GM23248 (cell line): ENCODE measurements around the gene GNB5. TPM values are rescaled to one million over a fixed set of nuclear protein-coding genes. Genes with fewer than 3 reads are reported as not detected.

Source experiments
- DNase-seq: peaks from one replicate; pipeline ENCODE4 v3.0.0-alpha.2; 2015
- H2AFZ ChIP-seq: fragments of 200-600 bp; sonication (generic); 2 replicates; pipeline ENCODE4 v1.6.1; 2016; ENCODE audit warnings: antibody characterized with exemption
- H3F3A ChIP-seq: fragments of 200-600 bp; sonication (generic); 2 replicates; pipeline ENCODE4 v1.6.1; 2016; ENCODE audit warnings: mild to moderate bottlenecking, antibody characterized with exemption, mixed run types; ENCODE audit not compliant: insufficient read depth
- H3K27ac ChIP-seq: fragments of 200-600 bp; sonication (generic); 2 replicates; pipeline ENCODE4 v1.5.1; 2016; ENCODE audit warnings: mild to moderate bottlenecking
- H3K27me3 ChIP-seq: fragments of 200-600 bp; sonication (generic); replicated peaks from 2 replicates; pipeline ENCODE4 v1.6.1; 2016; ENCODE audit warnings: mild to moderate bottlenecking; ENCODE audit not compliant: insufficient read depth
- H3K36me3 ChIP-seq: fragments of 200-600 bp; sonication (generic); 2 replicates; pipeline ENCODE4 v1.6.1; 2016; ENCODE audit warnings: low read depth, mild to moderate bottlenecking
- H3K4me1 ChIP-seq: fragments of 200-600 bp; sonication (generic); 2 replicates; pipeline ENCODE4 v1.6.1; 2016; ENCODE audit warnings: mild to moderate bottlenecking; ENCODE audit not compliant: insufficient read depth
- H3K4me2 ChIP-seq: fragments of 200-600 bp; sonication (generic); one replicate; pipeline ENCODE4 v1.6.1; 2016; ENCODE audit warnings: mild to moderate bottlenecking; ENCODE audit not compliant: unreplicated experiment
- H3K4me3 ChIP-seq: fragments of 200-600 bp; sonication (generic); 2 replicates; pipeline ENCODE4 v1.5.1; 2016; ENCODE audit warnings: mild to moderate bottlenecking
- H3K79me2 ChIP-seq: fragments of 200-600 bp; sonication (generic); 2 replicates; pipeline ENCODE4 v1.6.1; 2016; ENCODE audit warnings: mild to moderate bottlenecking; ENCODE audit not compliant: insufficient read depth
- H3K9ac ChIP-seq: fragments of 200-600 bp; sonication (generic); 2 replicates; pipeline ENCODE4 v1.6.1; 2016; ENCODE audit warnings: mild to moderate bottlenecking
- H3K9me2 ChIP-seq: fragments of 200-600 bp; sonication (generic); 2 replicates; pipeline ENCODE4 v1.6.1; 2016; ENCODE audit warnings: mixed run types, mild to moderate bottlenecking, moderate library complexity; ENCODE audit not compliant: insufficient read depth
- H3K9me3 ChIP-seq: fragments of 200-600 bp; sonication (generic); one replicate; pipeline ENCODE4 v1.6.1; 2017; ENCODE audit warnings: low read depth
- H4K20me1 ChIP-seq: fragments of 200-600 bp; sonication (generic); 2 replicates; pipeline ENCODE4 v1.6.0; 2016; ENCODE audit not compliant: insufficient read depth
- EZH2 ChIP-seq: fragments of 200-600 bp; sonication (generic); IDR thresholded peaks from 2 replicates; pipeline ENCODE4 v1.6.1; 2018; ENCODE audit warnings: antibody characterized with exemption, mild to moderate bottlenecking; ENCODE audit not compliant: insufficient read depth, poor library complexity, severe bottlenecking
- EZH2phosphoT487 ChIP-seq: fragments of 200-600 bp; sonication (generic); IDR thresholded peaks from 2 replicates; pipeline ENCODE4 v1.6.1; 2018; ENCODE audit warnings: antibody characterized with exemption, moderate library complexity, mild to moderate bottlenecking, low read depth; ENCODE audit not compliant: insufficient read depth
- WGBS, 2 experiments: methylation state at CpG; one replicate each; pipeline ENCODE4 v1.1.6; 2015 to 2017; ENCODE audit warnings: low lambda C conversion rate in 2 of 2, low coverage in 1 of 2; ENCODE audit errors: missing lambda C conversion rate in 2 of 2; 5-methylcytosine and 5-hydroxymethylcytosine counted together
- in situ Hi-C: fragments of 300-500 bp; cut with MboI; formaldehyde crosslinking; loops from 2 replicates; pipeline ENCODE4 v1.15.0; 2020
- polyA plus RNA-seq: library from polyadenylated mRNA; unstranded; fragments of >200 nt; fragmentation: Nextera tagmentation; extraction: Ambion mirVana; gene quantifications from 2 replicates; pipeline ENCODE4 v1.2.1, GENCODE V29; 2016
- total RNA-seq: library from RNA; depleted of rRNA; stranded (reverse); fragments of >200 nt; shearing (Covaris generic); gene quantifications from 2 replicates; pipeline ENCODE4 v1.2.3, GENCODE V29; 2014

Gene GNB5
- total and polyA plus RNA-seq, 2 experiments from 2014 or later, result 39.9 to 42.8 TPM

DNA sequence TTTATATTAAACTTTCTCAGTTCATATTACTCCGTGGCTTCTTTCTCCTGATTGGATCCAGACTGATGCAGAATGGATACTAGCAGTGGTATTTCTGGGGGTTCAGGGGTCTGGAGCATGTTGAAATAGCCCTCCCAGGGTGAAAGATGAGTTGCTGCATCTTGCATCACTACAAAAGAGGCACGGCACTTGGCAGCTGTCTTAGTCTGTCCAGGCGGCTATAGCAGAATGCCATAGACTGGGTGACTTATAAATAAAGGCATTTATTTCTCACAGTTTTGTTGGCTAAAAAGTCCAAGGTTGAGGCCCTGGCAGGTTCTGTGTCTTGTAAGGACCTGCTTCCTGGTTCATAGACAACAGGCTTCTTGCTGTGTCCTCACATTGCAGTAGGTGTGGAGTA is 78.0 kb downstream of the GNB5 start:
- Histone ChIP-seq H3F3A (peaks cover 9% of the 10 kb centered on the region; the same call in 1 of the 2 replicates), H3K36me3 (no peaks in the 10 kb centered on the region), H3K27ac (no peak overlapping the region), H3K4me3 (no peak overlapping the region), H3K9me2 (no peaks in the 10 kb centered on the region), H3K4me1 (no peaks in the 10 kb centered on the region), H3K27me3 (peaks cover 8% of the 10 kb centered on the region; the same call in 1 of the 2 replicates), H3K9ac (no peak overlapping the region), H3K9me3 (no peaks in the 10 kb centered on the region), H4K20me1 (no peaks in the 10 kb centered on the region), H2AFZ (no peak overlapping the region), H3K79me2 (no peaks in the 10 kb centered on the region), H3K4me2 (no peak overlapping the region)
- WGBS, 2 experiments, result 97 to 98% methylated on average over 3 of the region's 3 CpGs
- peak; percentile 30 for DNase-seq
- TF ChIP-seq EZH2phosphoT487, result no peak
- TF ChIP-seq EZH2, result no peak
- in situ Hi-C loops, result no loop called here

DNA sequence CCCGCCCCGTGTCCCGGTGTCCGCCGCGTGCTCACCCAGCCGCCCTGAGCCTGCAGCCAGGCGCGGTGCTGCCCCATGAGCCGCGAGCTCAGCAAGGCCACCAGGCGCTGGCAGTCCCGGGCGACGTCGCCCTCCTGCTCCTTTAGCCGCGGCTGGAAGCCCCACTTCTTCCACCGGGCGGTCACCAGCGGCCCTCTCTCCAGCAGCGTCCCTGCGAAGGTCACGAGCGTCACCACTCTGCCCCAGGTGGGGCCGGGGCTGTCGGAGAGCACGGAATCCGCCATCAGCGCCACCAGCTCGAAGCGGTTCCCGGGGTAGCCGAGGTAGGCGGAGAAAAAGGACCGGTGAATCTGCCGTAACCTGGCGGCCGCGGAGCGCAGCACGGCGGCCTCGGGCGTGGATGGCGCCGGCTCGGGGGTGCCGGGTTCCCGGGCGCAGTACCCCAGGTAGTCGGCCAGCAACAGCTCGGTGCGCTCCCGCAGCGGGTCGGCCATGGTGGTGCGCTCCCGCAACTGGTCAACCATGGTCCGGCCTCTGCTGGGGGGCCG is 78.9 kb downstream of the GNB5 start:
- H3K36me3 ChIP-seq, result no peaks in the 10 kb centered on the region
- in situ Hi-C loops, result no loop called here
- DNase-seq, result peak; percentile 45
- H2AFZ ChIP-seq, result peak overlapping the region; percentile 68
- peaks cover 9% of the 10 kb centered on the region; the same call in 1 of the 2 replicates for H3F3A ChIP-seq
- TF ChIP-seq EZH2, result no peak
- TF ChIP-seq EZH2phosphoT487, result no peak
- no peaks in the 10 kb centered on the region for H4K20me1 ChIP-seq
- no peak overlapping the region for H3K27ac ChIP-seq
- H3K4me1 ChIP-seq, result no peaks in the 10 kb centered on the region
- no peak overlapping the region for H3K4me2 ChIP-seq
- no peaks in the 10 kb centered on the region for H3K9me2 ChIP-seq
- no peaks in the 10 kb centered on the region for H3K79me2 ChIP-seq
- H3K4me3 ChIP-seq, result 0 out of 2 replicates have a peak overlapping the region, but pooled peaks have one; percentile 19
- no peaks in the 10 kb centered on the region for H3K9me3 ChIP-seq
- WGBS, 2 experiments, result 27 to 28% methylated on average over 44 of the region's 61 CpGs
- H3K27me3 ChIP-seq, result peaks cover 8% of the 10 kb centered on the region; the same call in 1 of the 2 replicates
- H3K9ac ChIP-seq, result no peak overlapping the region

- 44 to 68% methylated on average over 19 to 31 of the region's 32 CpGs for WGBS, 2 experiments
- TF ChIP-seq EZH2 (no peak), EZH2phosphoT487 (no peak)
- H3K9me2 ChIP-seq, result no peaks in the 10 kb centered on the region
- H2AFZ ChIP-seq, result peak overlapping the region; percentile 68
- H3K9me3 ChIP-seq, result no peaks in the 10 kb centered on the region
- H3K27ac ChIP-seq, result no peak overlapping the region
- H3K4me2 ChIP-seq, result no peak overlapping the region
- no peaks in the 10 kb centered on the region for H3K36me3 ChIP-seq
- no peaks in the 10 kb centered on the region for H3K79me2 ChIP-seq
- in situ Hi-C loops, result no loop called here
- H3F3A ChIP-seq, result peaks cover 8% of the 10 kb centered on the region; the same call in 1 of the 2 replicates
- 0 out of 2 replicates have a peak overlapping the region, but pooled peaks have one; percentile 19 for H3K4me3 ChIP-seq
- no peaks in the 10 kb centered on the region for H4K20me1 ChIP-seq
- H3K27me3 ChIP-seq, result peaks cover 8% of the 10 kb centered on the region; the same call in 1 of the 2 replicates
- H3K9ac ChIP-seq, result no peak overlapping the region
- no peaks in the 10 kb centered on the region for H3K4me1 ChIP-seq
- DNase-seq, result no peak
These were observed 79.5 kb downstream of the GNB5 start for GRCh38 chr15:52111517-52112202.

- Histone ChIP-seq H3K9ac (no peak overlapping the region), H4K20me1 (no peaks in the 10 kb centered on the region), H3K79me2 (no peaks in the 10 kb centered on the region), H3K27ac (no peak overlapping the region), H3K9me3 (no peaks in the 10 kb centered on the region), H3K36me3 (no peaks in the 10 kb centered on the region), H3K27me3 (peaks cover 8% of the 10 kb centered on the region; the same call in 1 of the 2 replicates), H2AFZ (no peak overlapping the region), H3F3A (no peaks in the 10 kb centered on the region), H3K9me2 (no peaks in the 10 kb centered on the region), H3K4me2 (no peak overlapping the region), H3K4me3 (no peak overlapping the region), H3K4me1 (no peaks in the 10 kb centered on the region)
- TF ChIP-seq EZH2, result no peak
- no peak for TF ChIP-seq EZH2phosphoT487
- in situ Hi-C loops, result no loop called here
- DNase-seq, result no peak
- WGBS, 2 experiments, result 72 to 75% methylated on average over 5 of the region's 5 CpGs
These were observed 81.4 kb downstream of the GNB5 start for GRCh38 chr15:52109559-52110451.
